Esophagus muscularis mucosa (tissue), 4 donors: Measurements from ENCODE around the gene SASH1. TPM values are rescaled to one million over a fixed set of nuclear protein-coding genes. Genes with fewer than 3 reads are reported as not detected.

Experiments
- DNase-seq: peaks from one replicate; pipeline ENCODE4 v3.0.0-alpha.2; 2017; ENCODE audit errors: extremely low spot score
- H3K27ac ChIP-seq, 4 donors: fragments of 200-600 bp; sonication (generic); replicated peaks in 1 of 4; 1 replicate in 3 of 4; 2 replicates in 1 of 4; pipeline ENCODE4 v1.5.1; 2016 to 2019; ENCODE audit warnings: mild to moderate bottlenecking in 1 of 4
- H3K27me3 ChIP-seq, 4 donors: fragments of 200-600 bp; sonication (generic); one replicate each; pipeline versions ENCODE4 v1.5.1 to v1.6.0; 2016 to 2019
- H3K36me3 ChIP-seq, 4 donors: fragments of 200-600 bp; sonication (generic); one replicate each; pipeline ENCODE4 v1.5.1; 2016 to 2019
- H3K4me1 ChIP-seq, 4 donors: fragments of 200-600 bp; sonication (generic); one replicate each; pipeline ENCODE4 v1.5.1; 2016 to 2019
- H3K4me3 ChIP-seq, 4 donors: fragments of 200-600 bp; sonication (generic); 1 replicate in 2 of 4; 2 replicates in 2 of 4; pipeline ENCODE4 v1.5.1; 2016 to 2019; ENCODE audit warnings: mild to moderate bottlenecking in 4 of 4, moderate library complexity in 1 of 4
- H3K9me3 ChIP-seq, 4 donors: fragments of 200-600 bp; sonication (generic); 1 replicate in 3 of 4; 2 replicates in 1 of 4; pipeline ENCODE4 v1.5.1; 2016 to 2019
- EP300 ChIP-seq: sonication (generic); formaldehyde crosslinking; IDR thresholded peaks from one replicate; pipeline ENCODE4 v1.6.1; 2017; ENCODE audit warnings: antibody characterized with exemption
- POLR2A ChIP-seq: fragments of 450-650 bp; IDR thresholded peaks from one replicate; pipeline ENCODE4 v1.6.1; 2017; ENCODE audit warnings: antibody characterized with exemption, moderate library complexity, mild to moderate bottlenecking, low read depth
- POLR2AphosphoS5 ChIP-seq, 2 donors: sonication (generic); formaldehyde crosslinking; IDR thresholded peaks; one replicate each; pipeline ENCODE4 v1.6.1; 2017; ENCODE audit warnings: antibody characterized with exemption in 2 of 2
- WGBS: methylation state at CpG from one replicate; pipeline ENCODE4 v1.1.5; 2018; 5-methylcytosine and 5-hydroxymethylcytosine counted together
- intact Hi-C: fragments of 100-400 bp; cut with DNase I; formaldehyde crosslinking; loops from one replicate; pipeline ENCODE4 v1.15.1; 2023
- total RNA-seq, 4 donors: library from RNA; depleted of rRNA; stranded (reverse); fragments of >200 nt; gene quantifications; one replicate each; pipeline versions ENCODE4 v1.1.0 to v1.2.1, GENCODE V29; 2016
- TF ChIP-seq, protein P1 (sequence below), 3 experiments: fragments of 200-600 bp in 2 of 3; fragments of 450-650 bp in 1 of 3; sonication (generic) in 2 of 3; IDR thresholded peaks; one replicate each; pipeline ENCODE4 v1.5.1; 2017 to 2019; ENCODE audit warnings: antibody characterized with exemption in 3 of 3, mild to moderate bottlenecking in 2 of 3, moderate library complexity in 1 of 3

The SASH1 gene
- total RNA-seq, 4 donors from 2014 or later: 56.5 to 86.6 (median 70.3) TPM

DNA sequence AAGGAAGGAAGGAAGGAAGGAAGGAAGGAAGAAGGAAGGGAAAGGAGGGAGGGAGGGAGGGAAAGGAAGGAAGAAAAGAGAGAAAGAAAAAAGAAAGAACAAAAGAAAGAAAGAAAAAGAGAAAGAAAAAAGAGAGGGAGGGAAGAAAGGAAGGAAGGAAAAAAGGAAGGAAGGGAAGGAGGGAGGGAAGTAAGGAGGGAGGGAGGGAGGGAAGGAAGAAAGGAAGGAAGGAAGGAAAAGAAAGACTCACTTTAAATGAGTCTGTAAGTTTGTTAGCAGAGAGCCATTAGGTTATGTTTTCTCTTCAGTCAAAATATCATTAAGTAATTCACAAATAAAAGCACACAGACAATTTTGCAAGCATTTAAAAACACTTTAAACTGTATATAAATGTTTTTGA is 44.0 kb upstream of the SASH1 start:
- no peak overlapping the region for H3K4me3 ChIP-seq
- TF ChIP-seq POLR2A (no peak), POLR2AphosphoS5 (IDR thresholded peaks at IDR 0.05) (no peak), EP300 (no peak)
- TF ChIP-seq, protein P1, sequence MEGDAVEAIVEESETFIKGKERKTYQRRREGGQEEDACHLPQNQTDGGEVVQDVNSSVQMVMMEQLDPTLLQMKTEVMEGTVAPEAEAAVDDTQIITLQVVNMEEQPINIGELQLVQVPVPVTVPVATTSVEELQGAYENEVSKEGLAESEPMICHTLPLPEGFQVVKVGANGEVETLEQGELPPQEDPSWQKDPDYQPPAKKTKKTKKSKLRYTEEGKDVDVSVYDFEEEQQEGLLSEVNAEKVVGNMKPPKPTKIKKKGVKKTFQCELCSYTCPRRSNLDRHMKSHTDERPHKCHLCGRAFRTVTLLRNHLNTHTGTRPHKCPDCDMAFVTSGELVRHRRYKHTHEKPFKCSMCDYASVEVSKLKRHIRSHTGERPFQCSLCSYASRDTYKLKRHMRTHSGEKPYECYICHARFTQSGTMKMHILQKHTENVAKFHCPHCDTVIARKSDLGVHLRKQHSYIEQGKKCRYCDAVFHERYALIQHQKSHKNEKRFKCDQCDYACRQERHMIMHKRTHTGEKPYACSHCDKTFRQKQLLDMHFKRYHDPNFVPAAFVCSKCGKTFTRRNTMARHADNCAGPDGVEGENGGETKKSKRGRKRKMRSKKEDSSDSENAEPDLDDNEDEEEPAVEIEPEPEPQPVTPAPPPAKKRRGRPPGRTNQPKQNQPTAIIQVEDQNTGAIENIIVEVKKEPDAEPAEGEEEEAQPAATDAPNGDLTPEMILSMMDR (IDR thresholded peaks at IDR 0.05): no peak
- intact Hi-C loops: no loop called here

DNA sequence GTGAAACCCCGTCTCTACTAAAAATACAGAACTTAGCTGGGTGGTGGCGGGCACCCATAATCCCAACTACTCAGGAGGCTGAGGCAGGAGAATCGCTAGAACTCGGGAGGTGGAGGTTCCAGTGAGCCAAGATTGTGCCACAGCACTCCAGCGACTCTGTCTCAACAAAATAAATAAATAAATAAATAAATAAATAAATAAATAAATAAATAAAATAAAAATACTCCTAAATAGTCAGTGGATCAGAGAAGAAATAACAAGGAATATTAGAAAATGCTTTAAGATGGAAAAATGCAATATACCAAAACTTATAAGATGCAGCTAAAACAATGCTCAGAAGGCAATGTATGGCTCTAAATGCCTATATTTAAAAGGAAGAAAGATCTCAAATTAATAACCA is 39.0 kb upstream of the SASH1 start:
- WGBS: 98% methylated on average over 5 of the region's 5 CpGs

More for the DNA sequence above, 44.0 kb upstream of the SASH1 start:
- H3K9me3 ChIP-seq: no peaks in the 10 kb centered on the region
- no peaks in the 10 kb centered on the region for H3K27me3 ChIP-seq
- no peak for DNase-seq
- H3K36me3 ChIP-seq: no peaks in the 10 kb centered on the region
- H3K27ac ChIP-seq: no peak overlapping the region
- H3K4me1 ChIP-seq: peaks cover 3 to 4% (median 3%) of the 10 kb centered on the region in 4 donors

DNA sequence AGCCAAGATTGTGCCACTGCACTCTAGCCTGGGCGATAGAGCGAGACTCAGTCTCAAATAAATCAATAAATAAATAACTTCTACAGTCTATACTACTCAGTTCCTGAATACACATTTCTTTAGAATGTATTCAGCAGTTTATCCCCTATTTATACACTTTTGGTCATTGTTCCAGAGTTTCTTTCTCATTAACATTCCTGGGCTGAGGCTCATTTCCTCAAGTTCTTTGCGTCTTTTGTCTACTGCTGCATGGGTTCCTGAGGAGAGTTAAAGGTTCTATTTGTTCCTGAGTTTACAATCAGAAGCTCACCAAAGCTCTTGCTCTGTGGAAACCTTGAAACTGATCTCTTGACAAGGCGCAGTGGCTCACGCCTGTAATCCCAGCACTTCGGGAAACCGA is 37.7 kb upstream of the SASH1 start:
- no peaks in the 10 kb centered on the region for H3K9me3 ChIP-seq
- H3K4me1 ChIP-seq: no peaks in the 10 kb centered on the region
- intact Hi-C loops: no loop called here
- H3K27ac ChIP-seq: no peak overlapping the region
- WGBS: 86% methylated on average over 7 of the region's 7 CpGs
- H3K27me3 ChIP-seq: no peaks in the 10 kb centered on the region
- TF ChIP-seq EP300 (no peak), POLR2A (no peak), POLR2AphosphoS5 (IDR thresholded peaks at IDR 0.05) (no peak)
- TF ChIP-seq, protein P1 (IDR thresholded peaks at IDR 0.05): no peak
- H3K36me3 ChIP-seq: no peaks in the 10 kb centered on the region
- no peak for DNase-seq
- H3K4me3 ChIP-seq: no peak overlapping the region

More for the DNA sequence above, 39.0 kb upstream of the SASH1 start:
- intact Hi-C loops: no loop called here
- Histone ChIP-seq H3K27ac (no peak overlapping the region), H3K36me3 (no peaks in the 10 kb centered on the region), H3K27me3 (no peaks in the 10 kb centered on the region), H3K4me3 (no peak overlapping the region), H3K4me1 (no peaks in the 10 kb centered on the region), H3K9me3 (no peaks in the 10 kb centered on the region)
- TF ChIP-seq POLR2AphosphoS5 (IDR thresholded peaks at IDR 0.05) (no peak), POLR2A (no peak), EP300 (no peak)
- TF ChIP-seq, protein P1 (IDR thresholded peaks at IDR 0.05): no peak
- no peak for DNase-seq

DNA sequence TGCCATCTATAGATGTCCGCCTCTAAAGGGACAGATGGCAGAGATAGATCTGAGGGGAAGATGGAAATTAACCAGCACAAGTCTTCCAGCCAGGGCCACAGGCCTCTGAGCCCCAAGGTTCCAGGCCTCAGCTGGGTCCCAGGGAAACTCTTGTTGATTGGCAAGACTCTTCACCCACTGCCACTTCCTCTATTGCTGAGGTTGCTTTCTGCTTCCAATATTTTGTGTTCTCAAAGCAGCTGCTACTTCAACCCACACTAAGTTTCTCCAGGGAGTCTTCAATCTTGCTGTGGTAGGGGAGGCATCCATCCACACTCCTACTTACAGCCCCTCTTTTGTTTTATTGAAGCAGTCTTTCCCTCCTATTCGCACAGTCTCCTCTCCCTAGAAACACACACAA is 36.4 kb upstream of the SASH1 start:
- H3K27ac ChIP-seq: no peak overlapping the region
- H3K9me3 ChIP-seq: no peaks in the 10 kb centered on the region
- no peaks in the 10 kb centered on the region for H3K27me3 ChIP-seq
- no peak for DNase-seq
- H3K4me1 ChIP-seq: no peaks in the 10 kb centered on the region
- TF ChIP-seq, protein P1 (IDR thresholded peaks at IDR 0.05): no peak
- no peak for TF ChIP-seq POLR2A
- TF ChIP-seq EP300: no peak
- no peak for TF ChIP-seq POLR2AphosphoS5 (IDR thresholded peaks at IDR 0.05)
- H3K4me3 ChIP-seq: no peak overlapping the region
- intact Hi-C loops: no loop called here
- 97% methylated on average over 2 of the region's 2 CpGs for WGBS
- H3K36me3 ChIP-seq: no peaks in the 10 kb centered on the region

DNA sequence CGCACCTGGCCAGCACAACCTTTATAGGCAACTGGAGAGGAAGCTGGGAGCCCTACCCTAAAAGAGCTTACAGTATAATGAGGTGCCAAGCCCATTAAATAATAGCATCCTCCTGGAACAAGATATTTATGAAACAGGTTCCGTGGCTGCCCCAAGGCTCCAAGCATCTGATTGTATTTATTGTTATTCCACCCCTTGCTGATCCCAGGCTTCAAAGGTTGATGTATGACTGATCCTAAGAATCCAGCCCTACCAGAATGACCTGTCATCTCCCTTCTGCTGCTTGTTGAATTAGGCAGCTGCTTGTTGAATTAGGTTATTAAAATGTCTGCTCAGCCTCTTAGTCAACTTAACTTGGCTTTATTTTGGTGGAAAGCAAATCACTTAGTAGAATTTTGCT is 35.2 kb upstream of the SASH1 start:
- Histone ChIP-seq H3K4me1 (no peaks in the 10 kb centered on the region), H3K36me3 (no peaks in the 10 kb centered on the region), H3K27ac (no peak overlapping the region), H3K4me3 (no peak overlapping the region), H3K9me3 (no peaks in the 10 kb centered on the region), H3K27me3 (no peaks in the 10 kb centered on the region)
- intact Hi-C loops: no loop called here
- WGBS: 92% methylated on average over 2 of the region's 2 CpGs
- no peak for TF ChIP-seq POLR2AphosphoS5 (IDR thresholded peaks at IDR 0.05)
- TF ChIP-seq POLR2A: no peak
- TF ChIP-seq, protein P1 (IDR thresholded peaks at IDR 0.05): no peak
- TF ChIP-seq EP300: no peak
- no peak for DNase-seq
